ENCODE results near the gene EEIG1.

The EEIG1 gene

DNA sequence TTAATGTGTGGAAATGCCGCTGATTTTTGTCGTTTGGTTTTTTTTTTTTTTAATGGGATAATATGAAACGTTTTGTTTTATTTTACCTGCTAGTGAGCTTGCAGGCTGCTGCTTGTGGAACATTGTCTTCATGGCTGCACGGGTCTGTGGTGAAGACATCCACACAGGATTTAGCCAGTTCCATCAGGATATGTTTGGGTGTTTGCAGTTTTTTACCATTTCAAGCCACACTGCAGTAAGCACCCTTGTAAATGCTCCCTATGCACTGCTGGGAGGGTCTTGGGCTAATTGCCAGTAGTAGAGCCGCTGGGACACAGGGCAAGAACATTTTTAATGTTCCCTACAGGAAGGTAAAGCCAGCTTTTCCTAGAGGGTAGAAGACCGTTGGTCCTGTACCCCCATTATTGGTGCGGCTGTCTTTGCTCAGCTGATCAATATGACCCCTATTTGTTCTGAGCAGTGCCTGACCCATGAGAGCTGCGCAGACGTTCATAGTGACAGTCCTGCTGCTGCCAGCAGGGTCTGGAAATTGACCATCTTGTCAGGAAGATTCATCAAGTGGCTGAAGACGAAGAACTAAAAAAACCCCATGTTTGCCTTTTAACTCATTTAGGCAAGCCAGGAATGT lies 20.5 kb upstream of the EEIG1 start:
- no peak for DNase-seq (ENCODE audit: low read depth)

DNA sequence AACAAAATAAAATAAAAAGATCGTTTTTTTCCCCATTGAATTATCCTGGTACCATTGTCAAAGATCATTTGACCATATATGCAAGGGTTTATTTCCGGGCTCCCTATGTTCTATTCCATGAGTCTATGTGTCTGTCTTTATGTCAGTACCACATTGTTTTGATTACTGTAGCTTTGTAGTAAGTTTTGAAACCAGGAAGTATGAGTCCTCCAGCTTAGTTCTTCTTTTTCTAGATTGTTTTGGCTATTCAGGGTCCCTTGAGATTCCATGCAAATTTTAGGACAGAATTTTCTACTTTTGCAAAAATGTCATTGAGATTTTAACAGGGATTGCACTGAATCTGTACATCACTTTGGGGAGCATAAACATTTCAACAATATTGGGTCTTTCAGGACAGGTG lies 18.7 kb upstream of the EEIG1 start:
- DNase-seq (ENCODE audit: low read depth) = no peak

DNA sequence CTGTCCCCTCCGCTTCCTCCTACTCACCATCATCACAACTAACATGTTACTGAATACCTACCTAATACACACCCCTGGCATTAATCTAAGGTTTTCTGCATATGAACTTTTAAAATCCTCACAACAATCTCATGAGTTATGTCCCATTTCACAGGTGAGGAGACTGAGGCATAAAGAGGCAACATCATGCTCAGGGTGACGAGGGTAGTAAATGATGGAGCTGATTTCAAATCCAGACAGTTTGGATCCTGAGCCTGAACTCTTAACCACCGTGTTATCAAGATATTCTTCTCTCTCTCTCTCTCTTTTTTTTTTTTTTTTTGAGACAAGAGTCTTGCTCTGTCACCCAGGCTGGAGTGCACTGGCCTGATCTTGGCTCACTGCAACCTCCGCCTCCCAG lies 12.9 kb upstream of the EEIG1 start:
- no peak for DNase-seq (ENCODE audit: low read depth)

DNA sequence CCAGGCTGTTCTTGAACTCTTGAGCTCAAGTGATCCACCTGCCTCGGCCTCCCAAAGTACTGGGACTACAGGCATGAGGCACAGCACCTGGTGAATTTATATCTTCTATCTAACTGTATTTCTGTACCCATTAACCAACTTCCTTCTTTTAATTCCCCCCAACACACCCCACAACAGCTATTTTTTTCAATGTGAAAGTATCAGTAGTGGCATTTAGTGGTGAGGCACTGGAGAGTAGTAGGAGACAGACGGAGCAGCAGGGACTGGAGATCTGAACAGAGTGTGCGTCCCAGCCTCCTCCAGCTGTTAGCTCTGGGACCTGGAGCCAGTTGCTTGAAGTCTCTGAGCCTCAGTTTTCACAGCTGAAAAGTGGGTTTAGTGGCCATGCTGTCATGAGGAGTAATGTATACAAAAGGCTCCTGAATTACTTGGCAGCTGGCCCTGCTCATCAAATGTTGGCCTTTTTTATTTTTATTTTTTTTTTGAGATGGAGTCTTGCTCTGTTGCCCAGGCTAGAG lies 11.0 kb upstream of the EEIG1 start:
- DNase-seq (ENCODE audit: low read depth) = no peak

DNA sequence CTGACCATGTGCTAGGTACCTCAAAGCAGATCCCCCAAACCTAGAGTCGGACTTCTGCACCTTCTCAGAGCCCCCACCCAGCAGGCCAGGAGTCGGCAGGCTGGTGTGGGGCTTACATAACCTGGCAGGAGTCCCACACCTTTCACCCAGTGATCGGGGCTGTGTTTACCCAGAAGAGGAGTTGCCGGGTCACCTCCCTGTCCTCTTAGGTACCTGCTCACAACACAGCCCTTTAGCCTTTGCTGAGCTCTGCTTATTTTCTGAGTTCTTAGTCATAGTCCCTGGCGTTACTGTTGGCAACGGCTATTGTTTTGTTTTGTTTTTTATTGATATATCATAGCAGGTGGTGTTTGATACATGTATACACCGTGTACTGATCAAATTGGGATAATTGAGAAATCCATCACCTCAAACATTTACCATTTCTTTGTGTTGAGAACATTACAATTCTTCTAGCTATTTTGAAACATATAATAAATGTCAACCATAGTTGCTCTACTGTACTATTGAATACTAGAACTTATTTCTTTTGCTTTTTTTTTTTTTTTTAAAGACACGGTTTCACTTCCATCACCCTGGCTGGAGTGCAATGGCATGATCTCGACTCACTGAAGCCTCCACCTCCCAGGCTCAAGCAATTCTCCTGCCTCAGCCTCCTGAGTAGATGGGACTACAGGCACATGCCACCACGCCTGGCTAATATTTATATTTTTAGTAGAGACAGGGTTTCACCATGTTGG lies 10.4 kb upstream of the EEIG1 start:
- no peak for DNase-seq (ENCODE audit: low read depth)

DNA sequence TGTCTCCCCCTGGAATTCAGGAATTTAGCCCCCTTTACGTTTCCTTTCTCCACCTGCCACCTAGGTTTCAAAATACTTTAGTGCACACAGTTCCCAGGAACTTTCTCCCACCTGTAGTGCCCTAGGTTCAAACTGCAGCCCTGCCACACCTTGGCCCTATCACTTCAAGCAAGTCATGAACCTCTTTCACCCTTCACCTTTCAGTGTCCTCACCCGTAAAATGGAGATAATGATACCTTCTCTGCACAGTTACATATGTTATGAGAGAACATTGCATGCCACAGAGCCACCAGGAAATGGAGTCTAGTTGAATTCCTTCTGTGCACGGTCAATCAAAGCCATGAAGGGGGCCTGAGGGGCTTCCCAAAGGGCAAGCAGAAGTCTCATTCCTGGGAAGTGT lies 9.8 kb upstream of the EEIG1 start:
- no peak for DNase-seq (ENCODE audit: low read depth)

DNA sequence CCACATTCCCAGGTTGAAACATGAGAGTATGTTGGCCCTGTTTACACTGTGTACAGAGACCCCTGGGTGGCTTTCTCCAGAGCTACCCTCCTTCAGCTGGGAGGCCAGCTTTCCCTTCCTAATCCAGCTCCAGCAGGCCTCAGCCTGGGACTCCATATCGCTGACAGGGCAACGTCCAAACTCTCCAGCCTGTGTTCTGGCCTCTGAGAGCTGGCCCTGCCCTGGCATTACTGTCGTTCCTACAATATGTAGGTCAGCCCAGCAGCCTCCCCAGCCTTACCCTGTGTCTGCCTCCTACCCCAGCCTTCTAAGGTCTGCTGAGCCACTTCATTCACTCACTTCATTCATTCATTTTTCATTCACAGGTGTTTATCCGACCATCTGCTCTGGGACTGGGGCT lies 8.3 kb upstream of the EEIG1 start:
- no peak for DNase-seq (ENCODE audit: low read depth)

DNA sequence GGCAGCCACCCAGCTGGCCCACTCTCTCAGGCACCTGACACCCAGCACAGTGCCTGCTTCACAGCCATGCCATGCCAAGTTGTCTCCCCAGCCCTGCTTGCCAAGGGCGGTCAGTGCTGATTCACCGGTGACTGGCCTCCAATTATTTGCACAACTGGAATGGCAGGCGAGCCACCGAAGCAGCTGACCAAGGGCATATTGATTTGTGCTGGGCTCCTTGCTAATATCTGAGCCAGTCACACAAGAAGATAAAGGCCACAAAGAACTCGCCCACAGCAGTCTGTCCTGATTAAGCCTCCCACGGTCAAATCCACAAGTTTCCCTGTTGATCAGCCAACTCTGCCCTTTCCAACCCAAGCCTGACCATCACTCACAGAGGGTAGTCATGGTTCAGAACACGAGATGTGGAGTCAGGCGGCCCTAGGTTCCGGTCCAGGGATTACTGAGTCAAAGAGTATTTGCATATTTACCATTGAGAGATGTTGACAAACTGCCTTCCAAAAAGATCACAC lies 6.4 kb upstream of the EEIG1 start:
- no peak for DNase-seq (ENCODE audit: low read depth)

DNA sequence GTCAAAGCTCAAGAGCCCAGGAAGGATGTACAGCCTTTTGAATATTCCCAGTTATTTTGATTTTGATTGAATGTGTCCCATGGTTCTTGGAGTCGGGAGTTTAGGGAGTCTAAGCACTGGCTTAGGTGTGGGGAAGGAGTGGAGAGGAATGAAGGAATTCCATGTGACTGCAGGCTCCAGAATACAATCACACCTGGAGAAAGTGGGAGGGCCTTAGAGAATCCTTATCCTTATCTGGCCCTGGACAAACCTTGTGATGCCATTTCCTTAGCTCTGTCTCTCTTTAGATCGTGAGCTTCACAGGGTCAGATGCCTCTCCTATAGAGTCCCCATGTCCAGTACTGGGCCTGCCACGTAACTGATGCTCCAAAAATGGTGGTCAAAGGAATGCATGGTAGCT lies 4.2 kb upstream of the EEIG1 start:
- DNase-seq (ENCODE audit: low read depth) = no peak

DNA sequence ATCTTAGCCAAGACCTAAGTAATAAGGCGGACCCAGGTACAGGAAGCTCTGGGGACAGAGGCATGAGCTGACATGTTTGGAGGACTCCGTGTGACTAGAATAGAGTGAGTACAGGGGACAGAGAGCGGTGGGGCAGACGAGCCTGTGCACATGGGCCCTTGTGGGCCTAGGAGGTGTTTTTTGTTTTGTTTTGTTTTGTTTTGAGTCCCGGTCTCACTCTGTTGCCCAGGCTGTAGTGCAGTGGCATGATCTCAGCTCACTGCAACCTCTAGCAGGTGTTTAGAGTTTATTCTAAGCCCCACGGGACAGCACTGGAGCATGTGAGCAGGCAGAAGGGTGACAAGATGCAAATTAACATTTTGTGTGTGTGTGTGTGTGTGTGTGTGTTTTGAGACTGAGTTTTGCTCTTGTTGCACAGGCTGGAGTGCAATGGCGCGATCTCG lies 3.1 kb upstream of the EEIG1 start:
- no peak for DNase-seq (ENCODE audit: low read depth)

DNA sequence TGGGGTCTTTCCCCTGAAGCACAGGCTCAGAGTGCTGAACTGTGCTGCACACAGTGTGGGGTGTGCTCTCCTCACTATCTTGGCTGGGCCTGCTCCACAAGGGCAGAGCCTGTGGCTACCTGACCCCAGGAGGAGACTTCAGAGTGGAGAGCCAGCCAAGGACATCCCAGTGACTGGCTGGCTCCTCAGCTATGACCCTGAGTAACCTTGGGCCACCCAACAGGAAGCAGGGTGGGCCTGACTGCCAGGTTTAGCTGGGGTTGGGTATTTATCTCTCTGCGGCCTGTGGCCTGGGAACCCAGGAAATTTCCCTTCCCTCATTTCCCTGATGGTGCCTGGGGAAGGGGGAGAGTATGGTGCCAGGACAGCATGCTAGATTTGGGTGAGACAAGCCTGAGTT lies 2.1 kb upstream of the EEIG1 start:
- no peak for DNase-seq (ENCODE audit: low read depth)

DNA sequence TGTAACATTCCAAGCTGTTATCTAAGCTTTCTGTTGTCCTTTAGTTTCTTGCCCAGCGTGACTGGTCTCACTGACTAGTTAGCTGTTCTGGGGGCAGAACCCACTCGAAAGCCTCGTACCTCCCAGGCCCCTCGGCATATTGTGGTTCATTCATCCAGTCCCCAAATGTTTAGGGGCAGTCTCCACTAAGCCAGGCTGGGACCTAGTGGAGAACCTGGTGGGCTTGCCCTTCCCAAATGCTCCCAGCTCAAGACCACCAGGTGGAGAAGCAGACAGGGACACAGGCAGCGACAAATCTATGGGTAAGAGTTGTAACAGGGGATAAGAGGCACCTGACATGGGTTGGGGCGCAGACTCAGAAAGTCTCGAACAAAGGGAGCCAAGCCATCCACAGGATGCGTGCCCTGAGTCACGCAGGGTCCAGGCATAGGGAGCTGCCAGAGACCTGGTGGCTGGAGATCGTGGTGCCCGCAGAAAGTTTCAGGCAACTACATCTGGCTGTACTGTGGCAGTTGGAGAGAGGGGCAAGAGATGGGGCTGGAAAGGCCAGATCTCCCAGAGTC lies 851 bp upstream of the EEIG1 start:
- DNase-seq (ENCODE audit: low read depth) = no peak

DNA sequence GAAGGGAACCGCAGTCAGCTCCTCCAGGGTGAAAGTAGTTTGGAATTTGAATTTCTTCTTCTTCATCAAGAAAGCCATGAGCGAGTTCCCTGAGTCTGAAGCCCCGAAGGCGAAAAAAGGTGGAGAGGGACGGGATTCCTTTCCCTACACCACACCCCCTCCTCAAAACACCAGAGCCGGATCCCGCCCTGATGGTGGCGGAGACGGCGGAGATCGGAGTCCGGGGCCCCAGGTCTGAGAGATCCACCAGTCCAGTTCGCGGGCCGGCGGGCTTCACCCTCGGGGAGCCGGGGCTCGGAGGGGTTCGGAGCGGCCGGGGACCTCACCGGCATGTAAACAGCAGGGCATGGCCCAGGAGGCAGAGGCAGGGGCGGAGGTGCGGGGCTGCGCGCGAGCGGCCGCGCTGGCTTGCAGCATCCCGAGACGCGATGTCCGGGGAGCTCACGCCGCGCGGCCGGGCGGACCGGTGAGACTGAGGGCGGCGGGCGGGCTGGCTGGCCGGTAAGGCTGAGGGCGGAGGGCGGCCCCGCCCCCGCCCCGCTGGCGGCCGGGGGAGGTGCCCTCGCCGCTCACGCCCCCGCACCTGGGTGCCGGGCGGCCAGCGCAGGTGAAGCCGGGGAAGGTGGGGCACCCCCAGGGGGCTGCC lies 606 bp downstream of the EEIG1 start:
- DNase-seq (ENCODE audit: low read depth) = no peak

DNA sequence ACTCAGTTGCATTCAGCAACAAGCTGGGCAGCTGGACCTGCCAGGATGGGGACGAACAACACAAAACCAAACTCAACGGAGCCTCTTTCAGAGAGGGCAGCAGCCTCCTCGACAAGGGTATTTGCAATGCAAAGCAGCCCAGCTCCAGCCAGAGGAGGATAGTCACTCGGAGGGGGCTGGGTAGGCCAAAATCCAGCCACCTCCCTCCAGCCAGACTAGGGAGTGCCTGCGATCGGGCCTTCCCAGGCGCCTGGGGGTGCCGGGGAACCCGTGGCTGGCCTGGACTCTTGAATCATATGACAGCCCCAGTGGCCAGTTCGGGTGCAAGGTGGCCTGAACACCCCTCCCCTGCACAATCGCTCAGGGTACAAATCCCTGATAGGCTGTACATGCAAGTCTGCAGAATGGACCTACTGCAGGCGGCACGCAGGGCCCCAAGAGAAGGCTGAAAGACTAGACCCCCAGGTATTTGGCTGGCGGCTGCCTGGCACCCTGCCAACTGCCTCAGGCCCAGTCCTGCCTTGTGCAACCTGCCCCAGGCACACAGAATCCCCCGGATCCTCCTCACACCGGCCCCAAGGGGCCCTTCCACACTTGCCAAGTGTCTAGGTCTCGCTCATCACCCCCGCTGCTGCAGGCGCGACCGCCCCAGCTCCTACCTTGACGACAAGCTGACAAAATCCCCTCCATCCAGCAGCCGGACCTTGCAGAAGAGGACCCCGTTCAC lies 1.3 kb downstream of the EEIG1 start:
- no peak for DNase-seq (ENCODE audit: low read depth)

DNA sequence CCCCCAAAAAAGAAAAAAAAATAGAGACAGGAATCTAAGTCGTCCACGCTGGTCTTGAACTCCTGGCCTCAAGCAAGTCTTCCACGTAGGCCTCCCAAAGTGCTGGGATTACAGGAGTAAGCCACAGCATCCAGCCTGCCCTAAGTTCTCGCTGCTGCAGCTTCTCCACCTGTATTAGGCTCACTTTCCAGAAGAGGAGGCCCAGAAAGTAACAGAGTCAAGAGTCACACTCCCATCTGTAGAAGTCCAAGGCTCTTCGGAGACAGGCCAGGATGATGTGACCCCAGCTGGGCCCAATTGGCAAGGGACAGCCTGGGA lies 1.8 kb downstream of the EEIG1 start:
- DNase-seq (ENCODE audit: low read depth) = no peak

DNA sequence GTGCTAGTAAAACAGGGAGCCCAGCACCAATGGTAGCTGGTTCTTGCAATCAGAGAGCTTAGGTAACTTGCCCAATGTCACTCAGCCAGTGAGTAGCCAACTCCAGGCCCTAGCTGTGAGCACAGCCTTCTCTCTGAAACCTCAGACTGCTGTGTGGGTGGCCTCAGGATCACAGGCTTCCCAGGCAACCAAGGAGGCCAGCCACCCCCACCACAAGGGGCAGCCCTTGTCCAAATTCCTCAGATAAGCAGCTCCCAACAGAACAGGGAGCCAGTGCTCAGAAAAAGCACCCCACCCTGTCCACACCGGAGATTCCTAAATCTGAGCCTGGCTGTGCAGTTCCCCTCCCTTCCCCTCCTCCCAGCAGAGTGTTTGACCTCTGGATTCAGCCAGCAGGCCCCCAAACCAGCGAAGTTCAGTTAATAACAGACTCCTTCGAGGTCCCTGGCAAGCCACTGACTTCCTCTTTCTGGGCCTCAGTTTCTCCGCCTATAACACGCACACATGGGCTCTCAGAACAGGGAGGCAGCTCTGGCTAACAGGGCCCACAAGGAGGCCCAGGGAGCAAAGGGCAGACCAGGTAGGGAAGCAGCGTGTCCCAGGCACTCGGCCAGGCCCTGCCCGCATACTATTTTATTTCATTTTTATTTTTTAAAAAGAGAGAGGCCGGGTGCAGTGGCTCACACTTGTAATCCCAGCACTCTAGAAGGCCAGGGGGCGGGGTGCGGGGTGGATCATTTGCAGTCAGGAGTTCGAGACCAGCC lies 2.7 kb downstream of the EEIG1 start:
- no peak for DNase-seq (ENCODE audit: low read depth)

DNA sequence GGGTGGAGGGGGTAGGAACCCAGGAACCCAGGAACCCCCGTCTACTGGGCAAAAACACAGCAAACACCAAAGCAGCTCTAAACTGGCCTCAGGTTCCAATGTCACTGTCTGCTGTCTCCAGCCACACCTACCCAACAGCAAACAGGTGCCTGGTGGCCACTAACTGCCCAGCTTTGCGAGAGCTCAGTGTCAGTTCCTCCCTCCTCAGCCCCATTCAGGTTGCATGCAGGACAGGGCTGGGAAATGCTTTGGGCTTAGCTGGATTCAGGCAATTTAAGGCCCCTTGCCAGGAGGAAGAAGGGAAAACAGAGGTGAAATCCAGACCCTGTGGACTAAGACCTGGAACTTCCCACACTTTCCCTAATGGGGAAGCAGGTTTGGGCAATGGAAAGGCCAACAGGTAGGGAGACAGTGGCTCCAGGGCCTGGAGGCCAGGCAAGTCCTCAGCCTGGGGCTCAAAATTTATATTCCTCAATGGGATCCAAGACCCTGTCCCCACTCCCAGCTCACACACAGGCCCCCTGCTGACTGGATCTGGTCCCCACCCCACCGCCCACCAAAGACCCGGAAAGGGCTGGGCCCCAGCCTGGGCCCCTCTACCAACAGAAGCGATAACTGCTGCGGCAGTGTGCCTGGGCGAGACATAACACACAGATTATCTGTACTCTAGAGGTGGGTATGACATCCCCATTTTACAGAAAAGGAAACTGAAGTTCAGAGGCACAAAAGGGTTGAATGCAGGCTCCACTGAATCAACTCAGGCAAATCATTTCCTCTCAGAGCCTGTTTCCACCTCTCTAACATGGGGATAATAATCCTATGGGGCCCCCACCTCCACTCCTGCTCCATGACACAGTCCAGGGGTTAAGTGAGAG lies 3.5 kb downstream of the EEIG1 start:
- no peak for DNase-seq (ENCODE audit: low read depth)

DNA sequence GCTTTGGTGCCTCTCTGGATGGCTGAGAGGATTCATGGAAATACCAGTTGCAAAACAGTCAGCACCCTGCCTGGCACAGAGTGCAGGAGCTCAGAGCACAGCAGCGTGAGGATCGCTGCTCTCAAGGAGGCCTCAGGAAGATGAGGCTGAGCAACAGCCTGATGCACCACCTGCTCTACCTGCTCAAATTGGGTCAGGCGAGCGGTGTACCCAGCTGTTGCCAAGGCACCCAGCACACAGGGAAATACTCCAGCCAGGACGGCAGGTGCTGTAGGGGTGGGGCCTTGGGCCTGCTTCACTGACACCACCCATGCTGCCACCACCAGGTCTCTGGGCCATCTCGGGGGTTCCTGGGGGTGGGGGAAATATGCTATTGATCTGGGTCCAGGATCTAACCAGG lies 4.3 kb downstream of the EEIG1 start:
- no peak for DNase-seq (ENCODE audit: low read depth)

DNA sequence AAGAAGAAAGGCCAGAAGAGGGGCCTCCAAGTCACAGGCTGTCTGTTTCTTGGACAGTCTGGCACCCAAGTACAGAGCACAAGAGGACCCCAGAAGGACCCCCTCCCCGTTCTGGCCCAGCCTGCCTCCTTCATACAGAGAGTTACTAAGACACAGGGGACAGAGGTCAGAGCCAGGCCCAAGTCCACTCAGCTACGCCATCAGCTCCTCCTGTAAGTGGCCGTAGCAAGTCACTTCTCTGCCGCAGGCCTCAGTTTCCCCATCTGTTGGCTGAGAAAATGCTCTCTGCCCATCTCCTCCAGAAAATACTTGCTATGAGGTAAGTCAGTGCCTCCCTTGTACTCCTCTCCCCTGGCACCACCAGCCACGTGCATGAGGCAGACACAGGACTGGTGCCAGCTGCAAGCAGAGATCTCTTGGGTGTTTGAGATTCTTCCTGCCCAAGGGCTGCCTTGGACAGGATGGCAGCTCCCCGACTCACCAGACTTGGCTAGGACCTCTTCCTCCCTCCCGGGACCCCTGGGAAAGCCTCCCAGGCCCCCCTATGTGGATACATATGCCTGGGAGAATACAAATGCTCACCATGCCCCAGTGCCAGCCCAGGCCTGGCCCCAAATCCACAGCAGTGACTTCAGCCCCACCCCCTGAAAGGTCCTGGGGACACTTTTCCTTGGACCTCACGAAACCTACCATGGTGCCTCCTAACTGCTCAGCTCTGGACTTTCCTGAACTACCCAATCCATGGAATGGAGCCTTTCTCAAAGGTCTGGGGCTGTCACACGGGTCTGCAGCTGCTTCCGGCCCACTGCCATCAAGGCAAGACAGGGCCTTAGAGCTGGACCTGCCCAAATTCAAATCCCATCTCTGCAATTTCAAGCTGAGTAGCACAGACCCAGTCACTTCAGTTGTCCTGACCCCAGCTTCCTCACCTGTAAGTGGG lies 5.1 kb downstream of the EEIG1 start:
- no peak for DNase-seq (ENCODE audit: low read depth)

Measured in fibroblast of the conjunctiva (primary cell).